ENCODE measurements around the gene CDK13.

The CDK13 gene

GRCh38 chr7:39948956-39949928 lies 814 bp upstream of the CDK13 start:
- peak; percentile 98 for DNase-seq (ENCODE audit: low spot score)

- DNase-seq (ENCODE audit: low spot score) = peak; percentile 26
These were observed 593 bp downstream of the CDK13 start for GRCh38 chr7:39950473-39951225.

- peak; percentile 40 for DNase-seq (ENCODE audit: low spot score)
These were observed 1.5 kb downstream of the CDK13 start for GRCh38 chr7:39951226-39952194.

GRCh38 chr7:39952374-39952773 lies 2.3 kb downstream of the CDK13 start:
- peak; percentile 15 for DNase-seq (ENCODE audit: low spot score)

GRCh38 chr7:39952803-39953202 lies 2.7 kb downstream of the CDK13 start:
- DNase-seq (ENCODE audit: low spot score) = no peak

GRCh38 chr7:39954694-39955093 lies 4.6 kb downstream of the CDK13 start:
- no peak for DNase-seq (ENCODE audit: low spot score)

GRCh38 chr7:39958038-39958437 lies 8.0 kb downstream of the CDK13 start:
- no peak for DNase-seq (ENCODE audit: low spot score)

GRCh38 chr7:39967406-39968161 lies 17.5 kb downstream of the CDK13 start:
- DNase-seq (ENCODE audit: low spot score) = no peak

- DNase-seq (ENCODE audit: low spot score) = no peak
These were observed 19.4 kb downstream of the CDK13 start for GRCh38 chr7:39969431-39969830.

GRCh38 chr7:39971924-39972323 lies 21.9 kb downstream of the CDK13 start:
- no peak for DNase-seq (ENCODE audit: low spot score)

GRCh38 chr7:39973801-39974200 lies 23.7 kb downstream of the CDK13 start:
- DNase-seq (ENCODE audit: low spot score) = no peak

- no peak for DNase-seq (ENCODE audit: low spot score)
These were observed 28.3 kb downstream of the CDK13 start for GRCh38 chr7:39978230-39978934.

GRCh38 chr7:39979406-39980073 lies 29.5 kb downstream of the CDK13 start:
- no peak for DNase-seq (ENCODE audit: low spot score)

GRCh38 chr7:39985398-39985918 lies 35.4 kb downstream of the CDK13 start:
- DNase-seq (ENCODE audit: low spot score) = no peak

- DNase-seq (ENCODE audit: low spot score) = no peak
These were observed 37.7 kb downstream of the CDK13 start for GRCh38 chr7:39987641-39988347.

GRCh38 chr7:40000734-40001315 lies 50.8 kb downstream of the CDK13 start:
- no peak for DNase-seq (ENCODE audit: low spot score)

GRCh38 chr7:40001649-40002048 lies 51.6 kb downstream of the CDK13 start:
- DNase-seq (ENCODE audit: low spot score) = no peak

- DNase-seq (ENCODE audit: low spot score) = no peak
These were observed 53.5 kb downstream of the CDK13 start for GRCh38 chr7:40003597-40003996.

Data from kidney capillary endothelial cell (primary cell).